HCT116 (cell line): ENCODE data around the gene TRIP13.

Source experiments
- CEBPB ChIP-seq: IDR thresholded peaks from 2 replicates; pipeline ENCODE4 v1.6.1; 2012; ENCODE audit warnings: low read depth
- CTCF ChIP-seq, 3 experiments: fragments of 200-600 bp in 1 of 3; sonication (generic) in 1 of 3; IDR thresholded peaks in 2 of 3; conservative IDR thresholded peaks in 1 of 3; 2 replicates each; pipeline ENCODE4 v1.5.1; 2012 to 2017; ENCODE audit warnings: low read depth in 2 of 3, low read length in 2 of 3, antibody characterized with exemption in 1 of 3, borderline replicate concordance in 1 of 3, control low read depth in 1 of 3, mild to moderate bottlenecking in 1 of 3, mixed read lengths in 1 of 3, mixed run types in 1 of 3, moderate library complexity in 1 of 3; ENCODE audit not compliant: insufficient read depth in 1 of 3
- EZH2 ChIP-seq: fragments of 200-600 bp; sonication (generic); IDR thresholded peaks from 2 replicates; pipeline ENCODE4 v1.6.1; 2017; ENCODE audit warnings: antibody characterized with exemption, mixed run types
- EZH2phosphoT487 ChIP-seq: fragments of 200-600 bp; IDR thresholded peaks from 2 replicates; pipeline ENCODE4 v1.6.1; 2018; ENCODE audit warnings: antibody characterized with exemption, borderline replicate concordance
- JUND ChIP-seq: IDR thresholded peaks from 2 replicates; pipeline ENCODE4 v1.6.1; 2012
- MAX ChIP-seq: IDR thresholded peaks from 2 replicates; pipeline ENCODE4 v1.6.1; 2012
- POLR2A ChIP-seq: IDR thresholded peaks from 2 replicates; pipeline ENCODE4 v1.7.0; 2011; ENCODE audit warnings: borderline replicate concordance; ENCODE audit not compliant: insufficient read depth, insufficient read length; ENCODE audit errors: extremely low read depth
- POLR2AphosphoS5 ChIP-seq: IDR thresholded peaks from 2 replicates; pipeline ENCODE4 v1.6.1; 2011; ENCODE audit warnings: mild to moderate bottlenecking, low read depth, low read length, moderate library complexity
- ZBTB33 ChIP-seq: IDR thresholded peaks from 2 replicates; pipeline ENCODE4 v1.6.1; 2011; ENCODE audit warnings: mild to moderate bottlenecking, low read length, moderate library complexity; ENCODE audit not compliant: insufficient replicate concordance; ENCODE audit errors: extremely low read depth
- ZNF274 ChIP-seq: fragments of 200-500 bp; sonication (Bioruptor generic); IDR thresholded peaks from 2 replicates; pipeline ENCODE4 v1.6.1; 2014; ENCODE audit warnings: mild to moderate bottlenecking, low read depth, low read length, inconsistent platforms

DNA sequence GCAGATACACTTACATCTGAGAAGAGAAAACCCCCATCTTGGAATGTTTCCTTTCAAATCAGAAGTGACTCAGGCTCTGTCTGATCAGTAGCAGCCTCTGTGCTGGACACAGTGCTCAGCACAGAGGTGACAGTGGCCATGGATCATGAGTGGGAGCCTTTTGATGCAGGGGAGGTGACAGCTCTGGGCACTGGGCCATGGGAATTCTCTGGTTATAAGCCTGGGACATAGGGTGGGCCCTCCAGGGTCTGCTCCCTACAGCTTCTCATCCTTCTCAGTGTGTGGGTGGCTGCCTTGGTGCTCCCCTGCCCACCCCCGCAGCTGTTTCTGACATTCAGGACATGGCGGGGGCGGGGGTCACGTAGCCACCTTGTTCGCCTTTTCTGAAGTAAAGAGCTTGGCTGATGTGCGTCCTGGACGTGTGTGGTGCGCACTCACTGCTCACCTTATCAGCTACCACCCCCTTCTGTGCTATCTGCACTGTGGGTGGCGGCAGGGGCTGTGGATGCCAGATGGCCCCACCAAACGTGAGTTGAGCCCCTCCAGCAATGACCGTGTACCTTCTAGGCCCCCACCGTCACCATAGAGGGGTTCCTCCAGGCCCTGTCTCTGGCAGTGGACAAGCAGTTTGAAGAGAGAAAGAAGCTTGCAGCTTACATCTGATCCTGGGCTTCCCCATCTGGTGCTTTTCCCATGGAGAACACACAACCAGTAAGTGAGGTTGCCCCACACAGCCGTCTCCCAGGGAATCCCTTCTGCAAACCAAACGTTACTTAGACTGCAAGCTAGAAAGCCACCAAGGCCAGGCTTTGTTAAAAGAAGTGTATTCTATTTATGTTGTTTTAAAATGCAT lies 24.0 kb downstream of the TRIP13 start:
- TF ChIP-seq EZH2phosphoT487 (no peak), CTCF (IDR thresholded peaks at IDR 0.05 in 2 of 3, conservative IDR thresholded peaks at IDR 0.05 in 1 of 3; ENCODE audit: borderline replicate concordance in 1 of 3, insufficient read depth in 1 of 3, low read depth in 2 of 3, low read length in 2 of 3) (no peak), MAX (no peak), CEBPB (no peak), JUND (no peak), POLR2AphosphoS5 (no peak), ZBTB33 (no peak), POLR2A (no peak), EZH2 (no peak), ZNF274 (no peak)
